Left lobe of liver (tissue), 2 donors: ENCODE measurements around the gene NCAM1. TPM values are rescaled to one million over a fixed set of nuclear protein-coding genes. Genes with fewer than 3 reads are reported as not detected.

ENCODE experiments used
- ATAC-seq: fragments of 200-7000 bp; cut with Tn5 transposase; one replicate; pipeline ENCODE4 v1.9.1; 2020; ENCODE audit warnings: mild to moderate bottlenecking, moderate library complexity
- DNase-seq: peaks from one replicate; pipeline ENCODE4 v3.0.0-alpha.2; 2020; ENCODE audit warnings: low spot score
- total RNA-seq: library from RNA; stranded (reverse); gene quantifications from one replicate; pipeline ENCODE4 v1.2.1, GENCODE V29; 2021
- donor health status: DM: no; HTN: no; CAD: no; lungs with moderate emphysema.
- donor health status: DM: no; HTN: yes; CAD: no.

NCAM1 gene
- total RNA-seq, 1 donor from 2014 or later = 2.8 TPM

GRCh38 chr11:113271551-113272245, 310.5 kb downstream of the NCAM1 start:
- ATAC-seq (no peak), DNase-seq (no peak)

- DNase-seq (no peak), ATAC-seq (no peak)
These were observed 311.1 kb downstream of the NCAM1 start for GRCh38 chr11:113272281-113272680.

GRCh38 chr11:113272927-113273615, 311.9 kb downstream of the NCAM1 start:
- DNase-seq (no peak), ATAC-seq (no peak)

- ATAC-seq (no peak), DNase-seq (no peak)
These were observed 312.5 kb downstream of the NCAM1 start for GRCh38 chr11:113273720-113274119.

- ATAC-seq = peak; percentile 77
- no peak for DNase-seq
These were observed 313.7 kb downstream of the NCAM1 start for GRCh38 chr11:113274713-113275582.

GRCh38 chr11:113275602-113276001, 314.4 kb downstream of the NCAM1 start:
- peak; percentile 59 for ATAC-seq

GRCh38 chr11:113276466-113276865, 315.2 kb downstream of the NCAM1 start:
- ATAC-seq (no peak), DNase-seq (no peak)

More at GRCh38 chr11:113275602-113276001, 314.4 kb downstream of the NCAM1 start:
- no peak for DNase-seq

GRCh38 chr11:113277907-113278306, 316.7 kb downstream of the NCAM1 start:
- ATAC-seq = no peak

GRCh38 chr11:113278481-113278880, 317.3 kb downstream of the NCAM1 start:
- ATAC-seq (no peak), DNase-seq (no peak)

More at GRCh38 chr11:113277907-113278306, 316.7 kb downstream of the NCAM1 start:
- no peak for DNase-seq

- DNase-seq (no peak), ATAC-seq (no peak)
These were observed 317.7 kb downstream of the NCAM1 start for GRCh38 chr11:113278925-113279324.

- ATAC-seq = no peak
- no peak for DNase-seq
These were observed 318.4 kb downstream of the NCAM1 start for GRCh38 chr11:113279591-113279990.

GRCh38 chr11:113281052-113281725, 320.0 kb downstream of the NCAM1 start:
- ATAC-seq = no peak
- DNase-seq = no peak

GRCh38 chr11:113282898-113283437, 321.7 kb downstream of the NCAM1 start:
- DNase-seq = no peak
- no peak for ATAC-seq

GRCh38 chr11:113283881-113284280, 322.7 kb downstream of the NCAM1 start:
- ATAC-seq = peak; percentile 31
- DNase-seq = no peak

GRCh38 chr11:113286009-113286408, 324.8 kb downstream of the NCAM1 start:
- no peak for DNase-seq
- no peak for ATAC-seq

- DNase-seq = no peak
- ATAC-seq = no peak
These were observed 325.6 kb downstream of the NCAM1 start for GRCh38 chr11:113286509-113287497.

- DNase-seq (no peak), ATAC-seq (no peak)
These were observed 326.6 kb downstream of the NCAM1 start for GRCh38 chr11:113287801-113288200.

GRCh38 chr11:113288286-113288863, 327.2 kb downstream of the NCAM1 start:
- DNase-seq = no peak
- no peak for ATAC-seq
